H54 (cell line): Measurements from ENCODE around the gene ABLIM1.

Experiments used
- DNase-seq: peaks from one replicate; pipeline ENCODE4 v3.0.0; 2011; ENCODE audit warnings: low spot score, mixed read lengths; ENCODE audit not compliant: insufficient read length
- FAIRE-seq: peaks from 3 replicates; lab custom pipeline; 2011; peaks lifted over from hg19 to GRCh38; lab: Jason Lieb, UNC
- POLR2A ChIP-seq: IDR thresholded peaks from 2 replicates; pipeline ENCODE4 v1.6.1; 2011; ENCODE audit warnings: low read depth, mild to moderate bottlenecking, low read length

The ABLIM1 gene

GRCh38 chr10:114557854-114558253 is 100.2 kb downstream of the ABLIM1 start:
- no peak for TF ChIP-seq POLR2A
- DNase-seq (no peak), FAIRE-seq (no peak)

GRCh38 chr10:114556236-114557122 is 101.6 kb downstream of the ABLIM1 start:
- no peak for FAIRE-seq

GRCh38 chr10:114553436-114553835 is 104.6 kb downstream of the ABLIM1 start:
- DNase-seq, result no peak
- TF ChIP-seq POLR2A, result no peak
- FAIRE-seq, result no peak

More at GRCh38 chr10:114556236-114557122, 101.6 kb downstream of the ABLIM1 start:
- no peak for DNase-seq
- no peak for TF ChIP-seq POLR2A

GRCh38 chr10:114552050-114552449 is 106.0 kb downstream of the ABLIM1 start:
- no peak for DNase-seq
- FAIRE-seq, result no peak
- no peak for TF ChIP-seq POLR2A

GRCh38 chr10:114551636-114551972 is 106.5 kb downstream of the ABLIM1 start:
- TF ChIP-seq POLR2A, result no peak
- no peak for FAIRE-seq

GRCh38 chr10:114550756-114551635 is 107.1 kb downstream of the ABLIM1 start:
- DNase-seq (no peak), FAIRE-seq (no peak)

More at GRCh38 chr10:114551636-114551972, 106.5 kb downstream of the ABLIM1 start:
- DNase-seq, result no peak

GRCh38 chr10:114548662-114549061 is 109.4 kb downstream of the ABLIM1 start:
- TF ChIP-seq POLR2A, result no peak
- no peak for DNase-seq
- no peak for FAIRE-seq

More at GRCh38 chr10:114550756-114551635, 107.1 kb downstream of the ABLIM1 start:
- TF ChIP-seq POLR2A, result no peak

- no peak for TF ChIP-seq POLR2A
- FAIRE-seq, result no peak
- DNase-seq, result no peak
Measured at GRCh38 chr10:114547514-114547913, 110.6 kb downstream of the ABLIM1 start.

- no peak for TF ChIP-seq POLR2A
- no peak for FAIRE-seq
- no peak for DNase-seq
Measured at GRCh38 chr10:114547056-114547455, 111.0 kb downstream of the ABLIM1 start.

GRCh38 chr10:114545819-114546218 is 112.3 kb downstream of the ABLIM1 start:
- no peak for FAIRE-seq
- no peak for TF ChIP-seq POLR2A

GRCh38 chr10:114545071-114545470 is 113.0 kb downstream of the ABLIM1 start:
- DNase-seq, result no peak
- no peak for FAIRE-seq
- TF ChIP-seq POLR2A, result no peak

More at GRCh38 chr10:114545819-114546218, 112.3 kb downstream of the ABLIM1 start:
- DNase-seq, result no peak

- FAIRE-seq, result no peak
- TF ChIP-seq POLR2A, result no peak
- DNase-seq, result no peak
Measured at GRCh38 chr10:114544045-114544659, 113.9 kb downstream of the ABLIM1 start.

- TF ChIP-seq POLR2A, result no peak
- DNase-seq, result no peak
- FAIRE-seq, result no peak
Measured at GRCh38 chr10:114543456-114543855, 114.6 kb downstream of the ABLIM1 start.
